A549 (cell line): ENCODE results near the gene GALNT18. TPM values are rescaled to one million over a fixed set of nuclear protein-coding genes. Genes with fewer than 3 reads are reported as not detected.
A peak's percentile ranks its signal among the peaks of the same experiment; 100 is the strongest.

ENCODE experiments used
- ATAC-seq, 2 experiments: fragments of 200-7000 bp in 1 of 2; fragments of >200 bp in 1 of 2; cut with Nextera tagmentation in 1 of 2; cut with Tn5 transposase in 1 of 2; 3 replicates each; pipeline versions ENCODE4 v1.8.0 to v1.9.1; 2018 to 2020; ENCODE audit warnings: mild to moderate bottlenecking in 1 of 2, moderate library complexity in 1 of 2
- CTCF ChIA-PET: fragments of 300-600 bp; sonication (Branson Sonifier 250); formaldehyde crosslinking; extraction: SDS; loops from one replicate; lab custom pipeline; 2021; ENCODE audit warnings: antibody characterized with exemption, inconsistent platforms; lab: Yijun Ruan, JAX
- POLR2A ChIA-PET: fragments of 350-600 bp; formaldehyde crosslinking; extraction: SDS; loops from one replicate; lab custom pipeline; 2021; ENCODE audit warnings: antibody characterized with exemption, inconsistent platforms; lab: Yijun Ruan, JAX
- DNase-seq, 2 experiments: peaks; one replicate each; pipeline versions ENCODE4 v3.0.0 to v3.0.0-alpha.2; 2011 to 2016; ENCODE audit warnings: low read depth in 1 of 2, low spot score in 1 of 2
- FAIRE-seq: peaks from 2 replicates; lab custom pipeline; 2011; peaks lifted over from hg19 to GRCh38; lab: Jason Lieb, UNC
- H3K27ac ChIP-seq, 2 experiments: fragments of >200 bp; sonication (Bioruptor Twin); formaldehyde crosslinking; 3 replicates each; pipeline ENCODE4 v1.5.1; 2016 to 2017
- H3K4me1 ChIP-seq: fragments of >200 bp; sonication (Bioruptor Twin); formaldehyde crosslinking; 3 replicates; pipeline ENCODE4 v1.6.1; 2016
- H3K4me2 ChIP-seq: fragments of >200 bp; sonication (Bioruptor Twin); formaldehyde crosslinking; 3 replicates; pipeline ENCODE4 v1.6.1; 2016
- H3K4me3 ChIP-seq: fragments of >200 bp; sonication (Bioruptor Twin); formaldehyde crosslinking; 3 replicates; pipeline ENCODE4 v1.5.1; 2016
- H3K9me3 ChIP-seq: fragments of >200 bp; sonication (Bioruptor Twin); formaldehyde crosslinking; 3 replicates; pipeline ENCODE4 v1.6.1; 2016
- BHLHE40 ChIP-seq: IDR thresholded peaks from 2 replicates; pipeline ENCODE4 v1.6.1; 2012; ENCODE audit warnings: low read depth, low read length, inconsistent platforms
- CBX8 ChIP-seq: fragments of 200-600 bp; sonication (generic); IDR thresholded peaks from 2 replicates; pipeline ENCODE4 v1.6.1; 2016
- CEBPB ChIP-seq, 2 experiments: fragments of >200 bp in 1 of 2; sonication (Bioruptor Twin) in 1 of 2; formaldehyde crosslinking in 1 of 2; IDR thresholded peaks; 2 replicates each; pipeline ENCODE4 v1.6.1; 2012 to 2016
- CHD2 ChIP-seq: fragments of 150-350 bp; IDR thresholded peaks from 2 replicates; pipeline ENCODE4 v1.6.1; 2014; ENCODE audit warnings: low read length; ENCODE audit not compliant: partially characterized antibody
- CHD4 ChIP-seq: fragments of 200-600 bp; sonication (generic); IDR thresholded peaks from 2 replicates; pipeline ENCODE4 v1.6.1; 2016; ENCODE audit warnings: antibody characterized with exemption, mild to moderate bottlenecking, borderline replicate concordance
- EHF ChIP-seq: fragments of 250-450 bp; sonication (Bioruptor Pico); IDR thresholded peaks from 2 replicates; pipeline ENCODE4 v1.5.0; 2020; ENCODE audit warnings: mild to moderate bottlenecking
- FOSB ChIP-seq: fragments of 250-450 bp; sonication (Bioruptor Pico); IDR thresholded peaks from 2 replicates; pipeline ENCODE4 v1.5.0; 2020; ENCODE audit warnings: mild to moderate bottlenecking, moderate library complexity
- FOSL2 ChIP-seq, 2 experiments: fragments of 450-650 bp in 1 of 2; fragments of >200 bp in 1 of 2; sonication (Bioruptor Twin) in 1 of 2; formaldehyde crosslinking; IDR thresholded peaks; 2 replicates each; pipeline versions ENCODE4 v1.5.0 to v1.6.1; 2016 to 2020; ENCODE audit warnings: mild to moderate bottlenecking in 1 of 2, moderate library complexity in 1 of 2
- HOXA7 ChIP-seq: fragments of 250-450 bp; sonication (Bioruptor Pico); IDR thresholded peaks from 2 replicates; pipeline ENCODE4 v1.5.0; 2020; ENCODE audit warnings: mild to moderate bottlenecking, moderate library complexity
- HOXB5 ChIP-seq: fragments of 250-450 bp; sonication (Bioruptor Pico); IDR thresholded peaks from 2 replicates; pipeline ENCODE4 v1.5.0; 2020; ENCODE audit warnings: mild to moderate bottlenecking, moderate library complexity
- JUNB ChIP-seq: fragments of >200 bp; sonication (Bioruptor Twin); formaldehyde crosslinking; IDR thresholded peaks from 2 replicates; pipeline ENCODE4 v1.6.1; 2016
- KDM5A ChIP-seq: fragments of 200-600 bp; sonication (generic); IDR thresholded peaks from 2 replicates; pipeline ENCODE4 v1.6.1; 2016; ENCODE audit warnings: antibody characterized with exemption, mild to moderate bottlenecking
- MAFK ChIP-seq: fragments of 450-650 bp; IDR thresholded peaks from 2 replicates; pipeline ENCODE4 v1.6.1; 2014; ENCODE audit not compliant: partially characterized antibody
- NFE2L2 ChIP-seq: fragments of 150-350 bp; conservative IDR thresholded peaks from 2 replicates; pipeline ENCODE4 v1.6.1; 2014; ENCODE audit warnings: low read length
- NPAS2 ChIP-seq: fragments of 250-450 bp; sonication (Bioruptor Pico); IDR thresholded peaks from 2 replicates; pipeline ENCODE4 v1.8.0; 2022; ENCODE audit warnings: mild to moderate bottlenecking, moderate library complexity, borderline replicate concordance
- PBX3 ChIP-seq: IDR thresholded peaks from 2 replicates; pipeline ENCODE4 v1.6.1; 2012
- PHF8 ChIP-seq: fragments of 200-600 bp; sonication (generic); IDR thresholded peaks from 2 replicates; pipeline ENCODE4 v1.6.1; 2016; ENCODE audit warnings: low read depth, mild to moderate bottlenecking, antibody characterized with exemption, moderate library complexity, borderline replicate concordance
- POLR2A ChIP-seq: IDR thresholded peaks from 2 replicates; pipeline ENCODE4 v1.6.1; 2012; ENCODE audit warnings: mild to moderate bottlenecking, low read length
- RARB ChIP-seq: fragments of 250-450 bp; sonication (Bioruptor Pico); IDR thresholded peaks from 2 replicates; pipeline ENCODE4 v1.8.0; 2021; ENCODE audit warnings: mild to moderate bottlenecking, moderate library complexity
- RCOR1 ChIP-seq: fragments of 150-350 bp; IDR thresholded peaks from 2 replicates; pipeline ENCODE4 v1.6.1; 2014; ENCODE audit warnings: antibody characterized with exemption, low read length, low read depth
- REST ChIP-seq: fragments of 200-600 bp; sonication (generic); IDR thresholded peaks from 2 replicates; pipeline ENCODE4 v1.6.1; 2016; ENCODE audit warnings: antibody characterized with exemption, mild to moderate bottlenecking, moderate library complexity
- RNF2 ChIP-seq: fragments of 200-600 bp; sonication (generic); IDR thresholded peaks from 2 replicates; pipeline ENCODE4 v1.6.1; 2016; ENCODE audit warnings: low read depth, mild to moderate bottlenecking, antibody characterized with exemption, moderate library complexity, borderline replicate concordance
- SMC3 ChIP-seq: fragments of >200 bp; sonication (Bioruptor Twin); formaldehyde crosslinking; IDR thresholded peaks from 3 replicates; pipeline ENCODE4 v1.6.1; 2018; ENCODE audit warnings: inconsistent platforms
- SREBF2 ChIP-seq: fragments of 450-650 bp; IDR thresholded peaks from 2 replicates; pipeline ENCODE4 v1.6.1; 2014; ENCODE audit warnings: mild to moderate bottlenecking, moderate library complexity
- TFCP2L1 ChIP-seq: fragments of 250-450 bp; sonication (Bioruptor Pico); IDR thresholded peaks from 2 replicates; pipeline ENCODE4 v1.5.0; 2021; ENCODE audit warnings: mild to moderate bottlenecking
- TP53 ChIP-seq: fragments of 250-450 bp; sonication (Bioruptor Pico); IDR thresholded peaks from 2 replicates; pipeline ENCODE4 v1.5.0; 2021; ENCODE audit warnings: mild to moderate bottlenecking, moderate library complexity
- USF2 ChIP-seq: fragments of 450-650 bp; IDR thresholded peaks from 2 replicates; pipeline ENCODE4 v1.6.1; 2014; ENCODE audit warnings: antibody characterized with exemption
- ZNF302 ChIP-seq: fragments of 250-450 bp; sonication (Bioruptor Pico); IDR thresholded peaks from 2 replicates; pipeline ENCODE4 v1.9.0; 2021; ENCODE audit warnings: inconsistent platforms, mild to moderate bottlenecking, moderate library complexity
- ZSCAN20 ChIP-seq: fragments of 250-450 bp; sonication (Bioruptor Pico); IDR thresholded peaks from 2 replicates; pipeline ENCODE4 v1.8.0; 2022; ENCODE audit warnings: mild to moderate bottlenecking, moderate library complexity
- WGBS: methylation state at CpG from one replicate; pipeline ENCODE4 v1.1.6; 2017; ENCODE audit errors: missing lambda C conversion rate; 5-methylcytosine and 5-hydroxymethylcytosine counted together
- polyA plus RNA-seq, 4 experiments: library from polyadenylated mRNA; depleted of rRNA in 3 of 4; stranded (reverse); fragments of >200 nt; fragmentation: RNase III in 1 of 4; extraction: RNeasy Plus Mini Kit Qiagen cat#74134 plus additional on column Dnase treatment in 1 of 4; gene quantifications; 2 replicates in 3 of 4; 3 replicates in 1 of 4; pipeline ENCODE4 v1.2.3, GENCODE V29; 2011 to 2017

GALNT18 gene
- polyA plus RNA-seq, 2 of the 4 experiments (the other 2 are of a cell fraction): 6.7 to 16.1 TPM

DNA sequence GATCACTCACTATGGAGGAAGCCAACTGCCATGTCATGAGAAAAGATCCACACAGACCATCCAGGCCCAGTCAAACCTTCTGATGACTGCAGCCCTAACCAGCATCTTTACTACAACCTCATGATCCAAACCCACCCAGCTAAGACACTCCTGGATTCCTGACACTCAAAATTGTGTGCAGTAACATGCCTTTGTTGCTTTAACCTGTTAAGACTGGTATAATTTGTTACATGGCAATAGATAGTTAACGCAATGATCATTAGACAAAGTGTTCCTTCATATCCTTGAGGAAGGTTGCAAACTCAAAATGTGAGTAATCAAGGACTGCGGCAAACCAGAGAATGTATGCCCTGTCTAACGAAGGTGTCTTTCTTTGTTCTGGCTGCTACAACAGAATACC, 221.7 kb downstream of the GALNT18 start:
- Histone ChIP-seq H3K9me3 (no peaks in the 10 kb centered on the region), H3K4me2 (no peak overlapping the region), H3K4me1 (0 out of 3 replicates have a peak, but pooled peaks cover 3% of the 10 kb centered on the region), H3K4me3 (no peak overlapping the region), H3K27ac (no peak overlapping the region)
- ATAC-seq (no peak), DNase-seq (no peak), FAIRE-seq (peak; percentile 68)
- ChIA-PET POLR2A (no interaction called here), CTCF (interaction anchor here (1.0 to 2.1 kb wide), 2 partner anchors 14 to 387 kb away, joined by 3 to 6 read pairs; no protein-coding TSS in a partner anchor)
- 94% methylated on average over 3 of the region's 3 CpGs for WGBS
- TF ChIP-seq NFE2L2: no peak
- TF ChIP-seq ZNF302 (CRISPR knock-in tag): no peak
- TF ChIP-seq ZSCAN20 (CRISPR knock-in tag): no peak
- TF ChIP-seq HOXA7 (CRISPR knock-in tag): no peak
- no peak for TF ChIP-seq PHF8
- no peak for TF ChIP-seq FOSB (CRISPR knock-in tag)
- no peak for TF ChIP-seq CBX8
- TF ChIP-seq JUNB: no peak
- no peak for TF ChIP-seq SMC3
- no peak for TF ChIP-seq BHLHE40
- no peak for TF ChIP-seq EHF (CRISPR knock-in tag)
- no peak for TF ChIP-seq CHD2

DNA sequence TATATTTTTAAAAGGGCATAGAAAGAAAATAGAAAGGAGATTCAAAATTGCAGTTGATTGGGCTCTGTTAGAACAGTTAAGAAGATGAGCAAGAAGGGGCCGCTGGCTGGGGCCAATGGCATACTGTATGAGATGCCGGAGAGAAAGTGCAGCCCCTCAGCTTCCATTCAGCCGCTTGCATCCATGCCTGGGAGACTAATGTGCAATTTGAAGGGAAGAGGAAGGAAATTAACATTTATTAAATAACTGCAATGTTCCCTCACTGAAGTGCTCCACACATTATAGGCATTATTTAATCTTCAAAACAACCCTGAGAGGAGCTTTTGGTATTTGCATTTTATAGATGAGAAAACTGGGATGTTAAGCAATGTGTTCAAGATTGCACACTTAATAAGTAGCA, 224.0 kb downstream of the GALNT18 start:
- 82% methylated on average over 3 of the region's 3 CpGs for WGBS
- no peak for ATAC-seq

More for the DNA sequence above, 224.0 kb downstream of the GALNT18 start:
- Histone ChIP-seq H3K4me2 (no peak overlapping the region), H3K4me1 (0 out of 3 replicates have a peak, but pooled peaks cover 3% of the 10 kb centered on the region), H3K9me3 (no peaks in the 10 kb centered on the region), H3K27ac (no peak overlapping the region), H3K4me3 (no peak overlapping the region)
- FAIRE-seq (no peak), DNase-seq (no peak)
- POLR2A ChIA-PET: no interaction called here
- CTCF ChIA-PET: no interaction called here
- TF ChIP-seq MAFK (no peak), CBX8 (no peak), RNF2 (no peak), SREBF2 (no peak), FOSL2 (IDR thresholded peaks at IDR 0.05) (no peak), FOSL2 (CRISPR knock-in tag; IDR thresholded peaks at IDR 0.05) (no peak), NPAS2 (no peak), POLR2A (no peak), CHD4 (no peak), HOXA7 (CRISPR knock-in tag) (no peak), TP53 (CRISPR knock-in tag) (no peak), CEBPB (IDR thresholded peaks at IDR 0.05) (no peak), TFCP2L1 (CRISPR knock-in tag) (no peak), RCOR1 (no peak), PBX3 (no peak), RARB (no peak), HOXB5 (no peak), USF2 (no peak), KDM5A (no peak), REST (no peak)
